Measurements from ENCODE around the gene HBS1L. TPM values are rescaled to one million over a fixed set of nuclear protein-coding genes. Genes with fewer than 3 reads are reported as not detected.

The HBS1L gene
- polyA plus RNA-seq, 4 donors = 64.1 to 80.5 (median 72.8) TPM

GRCh38 chr6:135043364-135043763 lies 11.3 kb downstream of the HBS1L start:
- DNase-seq (ENCODE audit: low read depth in 4 of 4, low spot score in 3 of 4) = no peak

DNA sequence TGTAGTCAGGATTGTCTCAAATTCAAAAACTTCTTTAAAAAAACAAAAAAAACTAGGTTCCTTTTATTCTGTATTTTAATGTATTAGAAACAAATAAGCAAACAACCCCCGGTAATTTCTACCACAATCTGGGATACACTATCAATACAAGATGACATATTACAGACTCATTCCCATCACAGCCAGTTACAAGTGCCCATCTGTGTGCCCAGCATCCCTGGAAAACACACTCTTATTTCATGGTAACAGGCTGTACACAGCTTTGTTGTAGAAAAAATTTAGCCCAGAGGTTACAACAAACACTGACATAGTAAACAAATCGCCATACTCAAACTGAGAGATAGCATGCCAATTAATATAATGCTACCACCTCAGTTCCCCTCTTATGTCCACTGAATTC lies 16.3 kb downstream of the HBS1L start:
- no peak for DNase-seq (ENCODE audit: low read depth in 4 of 4, low spot score in 3 of 4)

DNA sequence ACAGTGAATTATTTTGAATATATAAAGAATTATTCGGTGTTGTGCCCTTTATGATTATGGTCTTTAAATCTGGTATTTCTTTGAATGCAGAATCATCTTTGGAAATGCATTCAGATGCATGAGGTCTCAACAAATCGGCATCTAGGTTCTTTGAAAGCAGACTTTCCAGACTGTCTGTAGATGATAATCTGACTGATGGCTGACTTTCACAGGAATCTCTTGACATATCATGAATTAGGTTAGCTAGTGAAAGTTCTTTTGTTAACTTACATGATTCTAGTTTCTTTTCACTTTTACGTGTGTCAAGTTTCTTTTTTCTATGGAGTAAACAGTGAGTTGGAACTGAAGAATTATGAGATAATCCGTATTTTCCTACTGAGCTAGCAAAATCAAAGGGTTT lies 17.1 kb downstream of the HBS1L start:
- DNase-seq (ENCODE audit: low read depth in 4 of 4, low spot score in 3 of 4) = no peak

DNA sequence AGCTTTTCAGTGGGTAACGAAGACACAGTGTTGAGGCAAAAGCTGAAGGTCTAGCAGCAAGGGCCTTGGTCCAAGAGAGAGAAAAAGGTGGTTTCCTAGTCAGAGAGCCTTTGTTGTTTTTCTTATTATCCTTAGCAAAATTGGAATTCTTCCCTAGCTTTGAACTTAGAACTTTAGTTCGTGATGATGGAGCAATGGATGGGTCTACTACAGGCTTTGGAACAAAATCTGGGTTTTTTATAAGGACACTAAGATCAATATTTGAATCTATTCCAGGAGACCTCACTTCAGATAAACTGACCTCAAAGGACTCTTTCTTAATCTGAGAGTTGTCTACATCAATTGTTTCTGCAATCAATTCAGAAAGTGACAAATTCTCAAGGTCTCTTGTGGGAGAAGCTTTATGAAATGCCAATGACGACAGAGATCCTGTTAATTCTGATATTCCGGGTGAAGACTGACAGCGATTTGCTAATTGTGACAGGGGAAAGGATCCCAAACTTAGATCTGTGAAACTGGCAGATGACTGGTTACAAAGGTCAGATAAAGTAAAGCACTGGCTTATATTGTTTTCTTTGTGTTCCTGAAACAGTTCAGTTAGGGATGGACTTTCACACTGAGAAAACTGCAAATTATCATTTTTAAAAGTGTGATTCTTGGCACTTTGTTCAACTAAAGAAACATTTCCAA lies 17.7 kb downstream of the HBS1L start:
- no peak for DNase-seq (ENCODE audit: low read depth in 4 of 4, low spot score in 3 of 4)

GRCh38 chr6:135033238-135033637 lies 21.4 kb downstream of the HBS1L start:
- DNase-seq (ENCODE audit: low read depth in 4 of 4, low spot score in 3 of 4) = no peak

DNA sequence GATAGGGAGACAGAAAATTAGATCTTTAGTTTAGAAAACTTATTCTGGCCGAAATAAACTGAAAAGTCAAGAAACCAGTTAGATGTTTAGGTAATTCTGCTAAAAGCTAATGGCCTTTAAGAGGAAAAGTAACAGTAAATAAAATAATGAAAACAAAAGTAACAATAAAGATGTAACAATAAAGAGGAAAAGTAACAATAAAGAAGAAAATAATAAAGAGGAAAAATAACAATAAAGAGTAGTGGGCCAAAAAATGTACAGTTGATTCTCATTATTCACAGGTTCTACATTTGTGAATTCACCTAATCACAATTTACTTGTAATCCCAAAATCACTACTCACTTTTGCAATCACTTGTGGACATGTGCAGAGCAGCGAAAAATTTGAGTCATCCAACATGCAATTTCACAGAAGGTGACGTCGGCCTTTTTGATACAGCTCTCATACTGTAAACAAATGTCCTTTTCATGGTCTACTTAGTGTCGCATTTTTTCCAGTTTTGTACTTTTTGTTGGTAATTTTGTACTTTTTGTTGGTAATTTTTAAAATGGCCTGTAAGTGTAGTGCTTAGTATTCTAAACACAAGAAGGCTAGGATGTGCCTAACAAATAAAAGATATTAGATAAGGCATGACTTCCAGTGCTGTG lies 24.0 kb downstream of the HBS1L start:
- DNase-seq (ENCODE audit: low read depth in 4 of 4, low spot score in 3 of 4) = no peak

DNA sequence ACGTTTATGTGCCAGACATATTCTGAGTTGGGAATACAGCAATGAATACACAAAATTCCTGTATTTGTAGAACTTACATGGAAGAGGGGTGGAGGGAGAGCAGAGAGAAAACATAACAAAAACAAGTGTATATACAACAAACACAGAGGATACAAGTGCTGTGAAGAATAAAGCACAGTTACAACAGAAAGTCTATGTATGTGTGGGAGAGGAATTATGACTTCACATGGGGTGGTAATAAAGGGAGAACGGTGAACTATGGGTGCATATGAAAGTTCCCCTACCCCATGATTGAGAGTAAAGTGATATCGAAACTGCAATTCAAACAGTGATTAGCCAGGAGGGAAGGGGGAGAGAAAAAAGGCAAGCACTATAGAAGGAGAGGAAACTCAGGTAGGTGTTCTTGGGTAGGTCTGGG lies 24.6 kb downstream of the HBS1L start:
- no peak for DNase-seq (ENCODE audit: low read depth in 4 of 4, low spot score in 3 of 4)

- DNase-seq (ENCODE audit: low read depth in 4 of 4, low spot score in 3 of 4) = no peak
Observed at GRCh38 chr6:135025775-135026174, 28.8 kb downstream of the HBS1L start.

GRCh38 chr6:135025175-135025574 lies 29.4 kb downstream of the HBS1L start:
- no peak for DNase-seq (ENCODE audit: low read depth in 4 of 4, low spot score in 3 of 4)

GRCh38 chr6:135022050-135022697 lies 32.4 kb downstream of the HBS1L start:
- DNase-seq (ENCODE audit: low read depth in 4 of 4, low spot score in 3 of 4) = no peak

DNA sequence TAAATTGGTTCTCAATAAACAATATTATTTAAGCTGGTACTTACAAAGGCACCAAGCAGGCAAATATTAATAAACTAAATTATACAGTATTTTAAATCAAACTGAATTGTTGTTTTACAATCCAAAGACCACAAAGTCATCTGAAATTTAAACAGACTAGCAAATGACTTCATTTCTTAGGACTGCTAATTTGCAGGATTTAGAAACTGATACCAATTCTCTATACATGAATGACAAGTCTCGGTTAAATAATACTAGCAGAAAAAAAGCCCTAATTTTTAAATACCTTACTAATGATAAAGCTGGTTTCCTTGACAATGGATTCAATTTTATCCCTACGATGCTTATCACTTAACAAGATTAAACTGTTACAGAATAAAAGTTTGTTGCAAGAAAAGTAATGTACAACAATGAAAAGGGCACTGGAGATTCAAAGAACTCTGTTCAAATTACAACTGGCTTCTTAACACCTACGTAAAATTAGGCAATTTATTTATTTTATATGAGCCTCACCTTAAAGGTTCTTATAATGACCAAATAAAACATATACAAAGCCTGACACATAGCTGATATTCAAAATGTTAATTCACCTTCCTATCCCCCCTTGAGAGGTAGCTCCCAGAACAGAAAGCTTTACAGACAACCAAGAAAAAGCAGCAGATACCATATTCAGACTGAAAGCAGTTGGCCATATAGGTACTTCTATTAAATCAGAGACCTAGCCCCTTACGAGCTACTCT lies 33.1 kb downstream of the HBS1L start:
- no peak for DNase-seq (ENCODE audit: low read depth in 4 of 4, low spot score in 3 of 4)

GRCh38 chr6:135018941-135019340 lies 35.7 kb downstream of the HBS1L start:
- DNase-seq (ENCODE audit: low read depth in 4 of 4, low spot score in 3 of 4) = no peak

GRCh38 chr6:135018052-135018451 lies 36.6 kb downstream of the HBS1L start:
- DNase-seq (ENCODE audit: low read depth in 4 of 4, low spot score in 3 of 4) = no peak

DNA sequence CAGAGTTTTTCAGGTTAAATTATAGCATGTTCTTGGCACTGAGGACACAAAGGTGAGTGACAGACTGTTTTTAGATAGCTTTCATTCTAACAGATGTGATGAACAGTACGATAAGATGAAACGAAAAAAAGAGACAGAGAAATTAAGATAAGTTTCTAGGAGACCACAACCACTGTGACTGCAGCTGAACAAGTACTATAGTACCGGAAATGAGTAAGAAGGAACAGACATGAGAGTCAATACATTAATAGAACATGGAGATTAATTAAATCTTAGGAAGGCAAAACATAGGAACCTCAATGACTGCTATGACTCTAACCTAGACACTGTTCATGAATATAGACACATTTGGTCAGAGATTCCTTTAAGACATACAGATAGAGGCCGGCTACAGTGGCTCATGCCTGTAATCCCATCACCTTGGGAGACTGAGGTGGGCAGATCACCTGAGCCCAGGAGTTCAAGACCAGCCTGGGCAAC lies 40.2 kb downstream of the HBS1L start:
- DNase-seq (ENCODE audit: low read depth in 4 of 4, low spot score in 3 of 4) = no peak

- DNase-seq (ENCODE audit: low read depth in 4 of 4, low spot score in 3 of 4) = no peak
Observed at GRCh38 chr6:135013211-135013610, 41.4 kb downstream of the HBS1L start.

GRCh38 chr6:135012764-135013163 lies 41.9 kb downstream of the HBS1L start:
- no peak for DNase-seq (ENCODE audit: low read depth in 4 of 4, low spot score in 3 of 4)

- no peak for DNase-seq (ENCODE audit: low read depth in 4 of 4, low spot score in 3 of 4)
Observed at GRCh38 chr6:135012349-135012748, 42.3 kb downstream of the HBS1L start.

DNA sequence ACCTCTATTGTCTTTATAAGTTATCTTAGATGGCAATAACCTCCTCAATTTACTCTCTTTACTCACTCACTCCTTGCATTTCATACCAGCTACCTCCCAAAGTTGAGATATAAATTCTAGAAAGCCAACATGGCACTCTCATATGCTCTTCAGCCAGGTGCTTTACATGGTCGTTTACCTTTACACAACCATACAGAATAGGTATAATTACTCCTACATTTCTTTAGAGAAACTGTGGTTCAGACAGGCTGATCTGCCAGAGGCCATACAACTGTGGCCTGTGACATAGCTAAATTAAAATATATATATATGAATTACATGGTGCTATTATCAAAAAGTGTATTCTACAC lies 45.7 kb downstream of the HBS1L start:
- no peak for DNase-seq (ENCODE audit: low read depth in 4 of 4, low spot score in 3 of 4)

GRCh38 chr6:135008072-135008940 lies 46.3 kb downstream of the HBS1L start:
- DNase-seq (ENCODE audit: low read depth in 4 of 4, low spot score in 3 of 4) = no peak

DNA sequence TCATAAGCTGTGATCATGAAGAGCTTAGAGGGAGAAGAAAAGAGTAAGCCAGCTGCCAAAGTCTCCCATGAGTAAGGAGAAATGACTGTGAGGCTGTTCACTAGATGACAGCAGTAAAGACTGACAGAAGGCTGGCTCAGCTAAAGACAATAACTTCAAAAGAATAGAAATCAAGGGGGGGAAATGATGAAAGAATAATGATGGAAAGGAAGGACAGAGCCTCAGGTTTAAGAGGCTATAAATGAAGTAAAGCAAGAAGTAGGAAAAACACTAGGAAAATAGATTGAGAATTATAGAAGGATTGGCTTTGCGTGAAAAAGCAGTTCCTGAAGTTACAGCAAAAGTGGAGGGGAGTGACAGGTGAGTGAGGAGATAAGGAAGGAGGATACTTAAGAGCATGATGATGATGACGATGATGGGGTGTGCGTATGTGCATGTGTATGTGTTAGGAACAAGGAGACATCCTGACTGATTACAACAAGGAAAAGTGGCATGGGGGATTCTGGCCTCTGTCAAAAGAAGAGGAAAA lies 48.2 kb downstream of the HBS1L start:
- no peak for DNase-seq (ENCODE audit: low read depth in 4 of 4, low spot score in 3 of 4)

Data from right renal pelvis (tissue), 4 donors.